HG02642 (cell line): ENCODE data around the gene PTGR3.

ENCODE experiments used
- ATAC-seq: cut with Tn5 transposase; IDR thresholded peaks from one replicate; pipeline ENCODE4 v1.9.1; 2021; ENCODE audit warnings: mild to moderate bottlenecking; ENCODE audit not compliant: unreplicated experiment, poor library complexity

PTGR3 gene

DNA sequence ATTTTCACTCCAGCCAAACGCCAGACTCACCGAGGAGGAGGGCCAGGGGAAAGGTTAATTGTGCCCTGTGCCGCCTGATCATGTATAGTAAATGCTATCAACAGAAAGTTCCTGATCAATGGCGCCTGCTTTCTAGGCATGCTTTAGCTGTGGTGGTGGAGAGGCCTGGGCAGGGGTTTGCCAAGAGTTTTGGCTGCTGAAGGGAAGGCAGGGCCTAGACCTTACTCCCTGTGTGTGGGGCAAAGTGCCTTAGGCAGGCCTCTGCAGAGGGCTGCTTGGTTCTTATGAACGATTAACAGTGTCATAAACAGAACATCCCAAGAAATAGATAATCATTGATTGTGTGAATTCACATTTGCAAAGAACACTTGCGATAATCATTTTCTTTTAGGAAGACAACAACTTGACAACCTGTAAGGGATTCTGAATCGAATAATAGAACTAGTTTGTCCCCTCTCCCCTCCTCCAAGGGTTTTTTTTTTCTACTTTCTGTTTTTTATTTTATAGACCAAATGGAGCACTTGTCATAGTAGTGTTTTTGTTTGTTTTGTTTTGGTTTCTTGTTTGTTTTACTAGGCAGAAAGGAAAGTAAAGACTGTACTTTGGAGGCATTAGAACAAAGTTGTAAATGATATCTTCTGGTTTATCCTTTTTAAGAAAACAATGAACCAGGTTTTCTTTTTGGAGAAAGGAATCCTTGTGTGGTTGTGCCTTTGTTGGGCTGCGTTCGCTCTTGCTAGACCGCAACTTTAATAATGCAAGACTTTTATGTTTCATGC is 8.2 kb upstream of the PTGR3 start:
- no peak for ATAC-seq

DNA sequence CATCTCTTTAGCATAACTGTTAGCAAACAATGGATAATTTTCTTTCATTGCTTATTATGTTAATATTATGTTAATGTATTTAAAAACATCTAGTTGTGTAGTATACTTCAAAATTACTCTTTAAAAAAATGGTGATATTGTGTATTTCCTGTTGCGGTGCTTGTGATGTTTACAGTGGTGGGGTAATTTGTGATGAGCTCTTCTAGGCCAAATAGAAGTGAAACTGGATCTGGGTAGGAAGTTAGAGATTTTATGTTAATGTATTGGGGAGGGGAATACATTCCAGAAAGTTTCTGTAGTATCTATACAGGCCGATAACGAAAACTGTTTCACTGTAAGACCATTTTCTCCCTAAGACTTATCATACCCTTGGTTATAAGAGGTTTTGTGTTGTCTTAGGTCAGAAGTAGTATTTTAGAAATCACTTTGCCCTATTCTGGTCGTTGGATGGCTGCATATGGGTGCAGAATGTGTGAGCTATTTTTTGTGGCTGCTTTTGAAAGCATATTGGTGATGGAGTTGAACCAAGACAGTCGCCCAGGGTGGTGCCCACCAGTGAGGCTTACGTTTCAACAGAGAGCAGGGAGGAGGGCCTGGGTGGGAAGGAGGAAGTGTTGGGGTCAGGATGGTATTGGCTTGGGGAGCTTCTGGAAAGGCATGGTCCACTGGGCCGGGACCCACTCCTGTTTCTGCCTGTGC is 7.4 kb upstream of the PTGR3 start:
- ATAC-seq: no peak

DNA sequence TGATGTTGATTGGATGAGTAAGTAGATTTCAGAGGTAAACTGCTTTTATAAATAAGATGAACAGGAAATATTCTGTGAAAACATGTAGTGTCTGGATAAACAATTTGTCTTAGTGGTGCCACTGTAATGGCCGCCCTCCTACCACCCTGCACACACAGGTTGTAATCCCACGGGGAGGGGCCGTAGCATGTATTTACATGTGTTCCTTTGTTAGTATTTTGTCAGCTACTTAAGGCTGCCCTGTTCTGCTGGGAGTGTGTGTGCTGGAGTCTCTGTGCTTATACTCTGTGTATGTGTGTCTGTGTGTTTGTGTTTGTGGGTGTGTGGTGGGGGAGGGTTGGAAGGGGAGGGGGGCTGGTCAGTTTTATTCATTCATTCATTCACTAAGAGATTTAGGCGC is 6.7 kb upstream of the PTGR3 start:
- ATAC-seq: no peak

DNA sequence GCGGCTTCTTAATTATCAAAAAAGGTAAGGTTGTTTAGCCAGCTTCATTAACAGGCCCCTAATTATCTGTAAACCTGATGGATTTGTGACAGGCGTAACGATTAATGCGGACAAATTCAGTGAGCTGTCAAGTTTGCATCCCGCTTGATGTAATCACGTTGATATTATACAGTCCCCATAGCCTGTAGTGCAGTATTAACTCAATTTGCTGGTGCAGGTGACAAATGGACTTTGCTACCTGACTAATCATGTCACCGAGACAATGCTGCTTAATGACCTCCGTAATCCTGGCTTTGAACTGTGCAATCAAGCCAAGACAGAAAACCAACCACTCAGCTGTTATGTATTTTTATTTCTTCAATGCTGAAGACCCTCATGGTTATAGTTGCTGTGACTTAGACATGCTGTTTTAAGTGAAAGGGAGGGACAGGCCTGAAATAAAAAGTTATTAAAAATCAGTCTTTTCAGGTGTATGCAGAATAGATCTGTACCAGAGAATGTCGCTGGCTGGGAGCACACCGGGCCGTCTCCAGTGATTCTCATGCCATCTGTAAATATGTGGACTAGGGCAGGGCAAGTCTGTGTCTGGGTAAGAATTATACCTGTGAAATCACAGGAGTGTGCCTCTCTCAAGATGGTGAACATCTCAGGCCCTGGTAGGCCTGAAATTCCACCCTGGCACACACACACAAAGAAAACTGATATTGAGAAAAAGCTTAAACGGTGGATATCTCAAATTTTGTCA is 6.0 kb upstream of the PTGR3 start:
- no peak for ATAC-seq

DNA sequence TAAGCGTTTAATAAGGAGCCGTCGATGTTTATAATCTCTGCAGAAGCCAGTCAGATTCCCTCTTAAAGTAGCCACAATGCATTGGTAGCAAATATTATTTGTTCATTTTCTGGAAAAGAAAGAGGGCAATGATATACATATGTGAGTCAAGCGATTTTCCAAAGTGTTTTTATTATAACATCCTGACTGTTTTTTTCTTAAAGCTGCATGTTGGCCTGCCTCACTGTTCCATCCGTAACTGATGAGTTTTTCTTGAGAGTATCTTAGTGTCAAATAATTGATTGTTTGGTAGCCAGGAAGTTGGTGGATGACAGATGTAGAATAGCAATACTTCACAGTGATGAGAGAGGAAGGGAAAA is 5.4 kb upstream of the PTGR3 start:
- no peak for ATAC-seq

DNA sequence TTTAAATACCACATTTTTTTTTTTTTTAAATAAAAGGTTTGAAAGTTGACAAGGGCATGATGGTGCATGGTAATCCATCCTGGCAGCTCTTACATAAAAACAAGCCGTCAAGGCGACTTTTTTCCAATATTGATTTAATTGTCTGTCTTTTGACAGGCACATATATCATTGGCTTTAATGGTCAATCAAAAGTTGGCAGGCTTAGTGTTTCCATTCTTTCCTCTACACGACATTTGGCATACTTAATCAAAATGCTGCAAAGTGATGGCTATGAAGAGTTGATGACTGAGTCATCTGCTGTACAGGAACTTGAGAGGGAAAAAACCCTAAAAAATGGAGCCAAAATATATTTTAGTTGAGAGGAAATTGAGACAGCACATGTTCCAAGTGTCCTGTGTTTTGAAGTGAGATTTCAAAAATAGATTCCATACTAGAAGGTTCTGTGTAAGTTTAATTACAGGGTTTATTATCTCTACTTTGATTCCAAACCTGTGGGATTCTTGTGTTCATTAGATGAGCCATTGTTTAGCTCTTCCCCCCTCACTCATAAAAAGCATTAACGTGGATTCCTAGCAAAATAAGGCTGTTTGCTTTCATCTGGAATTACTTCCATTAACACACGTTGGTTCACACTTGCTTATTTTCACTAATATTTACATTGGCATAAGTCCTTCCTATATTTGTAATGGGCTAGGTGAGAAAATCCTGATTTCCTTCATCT is 4.8 kb upstream of the PTGR3 start:
- no peak for ATAC-seq

DNA sequence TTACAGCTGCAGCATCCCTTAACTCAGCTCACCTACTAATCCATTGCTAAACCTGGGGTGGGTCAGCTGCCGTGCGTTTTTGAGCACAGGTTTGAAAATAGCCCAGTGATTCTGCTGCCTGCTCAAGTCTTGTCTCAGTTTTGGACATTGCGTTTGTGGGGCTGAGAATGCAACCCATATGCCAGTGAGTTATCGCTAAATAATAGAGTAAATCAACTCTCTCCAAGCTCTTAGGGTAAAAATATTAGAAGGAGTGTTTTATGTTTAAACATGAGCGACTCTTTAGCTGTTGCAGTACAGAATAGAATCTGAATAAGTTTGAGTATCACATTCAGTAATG is 3.8 kb upstream of the PTGR3 start:
- no peak for ATAC-seq

DNA sequence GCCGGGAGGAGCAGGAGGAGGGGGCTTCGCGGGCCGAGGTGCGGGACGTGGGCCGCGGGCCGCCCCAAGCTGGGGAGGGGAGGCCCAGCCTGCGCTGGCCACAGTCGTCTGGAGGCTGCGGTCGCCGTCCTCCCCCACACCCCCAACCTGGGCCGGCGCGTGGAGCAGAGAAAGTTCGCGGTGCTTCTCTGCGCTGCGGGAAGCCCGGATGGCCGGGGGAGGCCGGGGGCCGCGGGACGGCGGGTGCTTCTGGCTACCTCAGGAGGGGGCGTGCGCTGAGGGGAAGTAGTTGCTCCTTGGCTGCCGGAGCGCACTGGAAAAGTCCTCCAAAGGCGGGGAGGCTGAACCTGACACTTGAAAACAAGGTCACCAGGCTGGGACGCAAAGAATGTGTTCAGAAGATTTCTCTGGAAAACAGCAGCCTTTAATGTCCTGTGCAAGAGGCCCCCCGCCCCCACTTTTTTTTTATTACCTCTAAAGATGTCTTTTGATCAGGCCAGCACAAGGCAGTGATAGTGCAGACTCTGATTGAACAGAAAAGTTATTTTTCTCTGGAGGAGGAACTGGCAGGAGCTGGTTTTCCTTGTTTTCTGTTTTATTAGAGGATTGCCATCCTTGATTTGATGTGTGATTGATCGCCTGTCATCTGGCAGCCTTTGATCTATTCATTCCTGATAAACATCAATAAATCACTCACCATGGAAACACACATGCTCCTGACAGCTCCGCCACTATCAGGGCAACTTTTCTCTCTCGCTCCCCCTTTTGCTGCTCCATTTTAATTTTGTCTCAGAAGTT is 3.2 kb upstream of the PTGR3 start:
- no peak for ATAC-seq

DNA sequence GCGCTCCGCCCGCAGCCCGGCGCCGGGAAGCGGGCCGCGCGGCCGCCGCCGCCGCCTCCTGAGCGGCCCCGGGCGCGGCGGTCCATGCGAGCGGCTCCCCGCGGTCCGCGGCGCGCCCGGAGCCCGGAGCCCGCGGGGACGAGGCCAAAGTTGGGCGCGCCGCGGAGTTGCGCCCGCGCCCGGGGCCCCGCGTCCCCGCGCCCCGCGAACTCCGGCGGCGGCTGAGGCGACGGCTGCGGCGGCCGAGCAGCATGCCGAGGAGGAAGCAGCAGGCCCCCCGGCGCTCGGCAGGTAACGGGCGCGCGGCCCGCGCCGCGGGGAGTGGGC is 2.6 kb upstream of the PTGR3 start:
- no peak for ATAC-seq

DNA sequence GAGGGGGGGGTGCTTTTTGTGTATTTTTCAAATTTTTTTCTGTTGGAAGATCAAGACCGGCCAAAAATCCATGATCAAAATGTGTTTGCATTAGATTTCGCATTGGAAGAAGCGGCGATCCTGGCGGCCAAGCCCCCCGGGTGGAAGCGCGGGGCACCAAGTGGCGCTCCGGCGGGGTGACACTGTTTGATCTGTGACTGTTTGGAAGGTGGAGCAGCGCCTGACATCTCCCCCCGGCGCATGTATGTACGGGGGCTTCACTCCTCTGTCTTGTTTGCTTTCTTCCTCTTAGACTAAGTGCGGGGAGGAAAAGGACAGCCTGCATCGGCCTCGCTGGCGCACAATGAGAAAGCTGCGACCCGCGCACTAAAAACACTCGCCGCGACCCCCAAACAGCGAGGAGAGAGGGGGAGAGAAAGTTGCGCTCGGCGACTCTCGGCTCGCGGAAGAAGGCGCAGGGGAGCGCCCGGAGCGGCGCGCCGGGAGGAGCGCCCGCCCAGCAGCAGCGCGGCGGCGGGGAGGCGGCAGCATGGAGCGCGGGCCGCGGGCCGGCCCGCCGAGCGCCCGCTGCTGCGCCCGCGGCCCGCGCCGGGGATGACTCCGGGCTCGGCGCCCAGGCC is 2.2 kb upstream of the PTGR3 start:
- no peak for ATAC-seq

DNA sequence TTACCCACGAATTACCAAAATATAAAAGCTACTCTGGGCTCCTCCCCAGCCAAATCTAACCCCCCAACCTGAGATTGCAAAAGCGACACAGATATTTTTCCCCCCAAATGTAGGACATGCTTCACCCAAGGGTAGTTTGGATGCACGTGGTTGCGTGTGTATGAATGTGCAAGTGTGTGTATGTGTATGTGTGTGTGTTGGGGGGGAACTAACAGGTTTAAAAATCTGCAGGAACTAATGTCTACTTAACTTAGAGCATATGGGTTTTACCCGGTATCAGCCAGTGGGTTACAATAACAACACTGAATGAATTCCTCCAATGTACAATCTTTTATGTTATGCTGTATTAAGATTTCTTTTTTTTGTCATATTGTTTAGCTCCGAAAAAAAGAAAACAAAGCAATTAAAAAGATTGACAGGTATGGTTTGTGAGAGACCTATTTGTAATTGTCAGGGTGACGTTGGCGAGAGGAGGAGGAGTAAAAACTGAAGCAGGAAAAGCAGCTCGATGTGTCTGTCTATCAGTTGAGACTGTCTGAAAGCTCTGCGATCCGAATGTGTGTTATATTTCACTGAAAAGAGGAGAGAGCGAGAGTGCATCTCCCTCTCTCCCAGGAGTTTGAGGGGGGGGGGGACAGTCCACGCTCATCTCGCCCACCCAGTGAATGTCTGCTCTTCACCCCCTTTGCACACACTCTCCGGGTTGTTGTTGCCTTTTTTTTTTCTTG is 1.5 kb upstream of the PTGR3 start, which contains the start of gene TSHZ1:
Gene TSHZ1, plus strand, starts transcription at position 524 of the 728 bp plus-strand sequence. CDS start 1,080 bp downstream, outside the sequence.
- peak; percentile 30 for ATAC-seq

DNA sequence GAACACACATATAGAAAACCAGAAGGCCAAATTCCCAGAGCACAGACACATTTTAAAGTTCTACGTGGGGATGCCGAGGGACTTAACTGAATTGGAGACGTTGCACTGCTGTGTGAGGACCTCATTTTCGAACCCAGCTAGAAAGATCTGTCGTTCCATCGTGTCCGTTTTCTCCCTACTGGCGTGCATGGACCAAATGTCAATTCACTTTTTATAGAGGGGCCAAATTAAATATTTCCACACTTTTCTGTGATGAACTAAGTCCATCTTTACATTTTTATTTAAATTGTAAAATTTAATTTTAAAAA is 966 bp upstream of the PTGR3 start:
- ATAC-seq: no peak

DNA sequence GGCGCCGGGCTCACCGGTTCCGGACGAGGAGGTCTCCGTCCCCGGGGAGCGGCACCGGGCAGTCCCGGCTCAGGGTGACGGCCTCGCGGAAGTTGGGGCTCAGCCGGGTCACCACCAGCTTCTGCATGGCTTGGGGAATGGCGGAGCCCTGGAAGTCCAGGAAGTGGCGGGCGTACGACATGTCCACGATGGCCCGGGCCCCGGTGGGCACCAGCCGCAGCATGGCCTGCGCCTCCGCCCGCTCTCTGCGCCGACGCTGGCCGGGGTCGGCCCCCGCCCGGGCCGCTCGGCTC is 157 bp downstream of the PTGR3 start:
- peak; percentile 20 for ATAC-seq

DNA sequence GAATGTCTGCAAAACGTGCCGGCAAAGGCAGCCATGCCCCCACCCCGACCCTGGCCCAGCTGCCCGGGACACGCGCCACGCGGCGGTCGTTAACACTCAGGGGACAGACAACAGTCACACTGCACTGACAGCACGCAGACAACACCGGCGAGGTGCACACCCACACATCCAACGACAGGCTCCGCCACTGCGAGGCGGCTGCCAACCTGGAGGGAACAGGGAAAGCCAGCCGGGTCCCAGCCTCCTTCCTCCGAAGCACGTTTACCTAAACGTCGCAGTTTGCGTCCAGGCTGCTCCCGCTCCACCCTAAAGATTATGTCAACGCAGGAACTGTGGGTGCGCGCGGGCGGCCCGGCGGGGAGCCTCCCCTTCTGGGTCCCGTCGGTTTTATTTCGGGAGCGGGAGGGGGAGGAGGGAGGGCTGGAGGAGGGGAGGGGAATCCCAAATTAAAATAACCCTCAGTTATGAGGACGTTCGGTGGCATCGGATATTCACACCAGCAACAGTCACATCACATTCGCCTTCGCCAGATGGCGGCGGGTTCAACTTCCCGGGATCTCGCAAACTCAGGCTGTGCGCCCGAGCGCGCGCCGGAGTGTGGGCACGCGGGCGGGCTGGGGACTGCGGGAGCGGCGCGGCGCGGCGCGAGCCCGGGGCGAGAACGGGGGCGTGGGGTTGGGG is 644 bp downstream of the PTGR3 start:
- ATAC-seq: peak; percentile 10

DNA sequence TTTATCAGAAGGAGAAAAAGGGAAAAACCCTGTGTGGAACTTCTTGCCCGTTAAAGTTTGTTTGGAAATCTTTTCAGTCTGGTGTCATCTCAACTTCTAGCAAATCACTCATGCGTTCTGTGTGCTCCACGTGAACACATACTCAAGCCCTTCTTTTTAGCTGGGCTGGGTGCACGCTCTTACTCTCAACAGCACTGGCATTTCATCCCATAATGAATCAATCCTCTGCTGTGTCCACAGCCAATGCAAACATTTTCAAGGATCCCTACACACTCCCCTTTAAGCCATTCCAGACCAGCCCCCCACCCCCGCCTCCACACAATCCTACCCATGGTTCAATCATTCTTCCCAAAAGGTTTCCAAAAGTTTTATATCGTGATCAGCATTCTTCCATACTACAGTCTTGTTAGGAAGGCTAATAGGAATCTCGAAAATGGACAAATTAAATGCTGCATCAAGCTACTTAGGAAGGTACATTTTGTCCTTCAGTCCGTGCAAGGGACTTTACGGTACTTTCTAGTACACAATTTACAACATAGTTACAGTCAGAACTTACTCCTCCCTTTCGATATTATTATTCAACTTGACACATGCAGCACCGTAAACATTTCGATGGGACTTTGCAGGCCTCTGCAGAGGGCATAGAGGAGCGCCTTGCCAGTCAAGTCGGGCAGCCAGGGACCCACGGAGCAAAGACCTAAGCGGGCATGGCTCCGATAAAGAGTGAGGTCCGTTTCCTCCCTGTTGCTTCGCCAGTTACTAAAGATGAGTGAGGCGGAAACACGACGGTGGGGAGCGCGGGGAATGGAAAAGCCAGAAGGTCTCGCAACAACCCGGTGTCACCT is 1.4 kb downstream of the PTGR3 start:
- no peak for ATAC-seq

DNA sequence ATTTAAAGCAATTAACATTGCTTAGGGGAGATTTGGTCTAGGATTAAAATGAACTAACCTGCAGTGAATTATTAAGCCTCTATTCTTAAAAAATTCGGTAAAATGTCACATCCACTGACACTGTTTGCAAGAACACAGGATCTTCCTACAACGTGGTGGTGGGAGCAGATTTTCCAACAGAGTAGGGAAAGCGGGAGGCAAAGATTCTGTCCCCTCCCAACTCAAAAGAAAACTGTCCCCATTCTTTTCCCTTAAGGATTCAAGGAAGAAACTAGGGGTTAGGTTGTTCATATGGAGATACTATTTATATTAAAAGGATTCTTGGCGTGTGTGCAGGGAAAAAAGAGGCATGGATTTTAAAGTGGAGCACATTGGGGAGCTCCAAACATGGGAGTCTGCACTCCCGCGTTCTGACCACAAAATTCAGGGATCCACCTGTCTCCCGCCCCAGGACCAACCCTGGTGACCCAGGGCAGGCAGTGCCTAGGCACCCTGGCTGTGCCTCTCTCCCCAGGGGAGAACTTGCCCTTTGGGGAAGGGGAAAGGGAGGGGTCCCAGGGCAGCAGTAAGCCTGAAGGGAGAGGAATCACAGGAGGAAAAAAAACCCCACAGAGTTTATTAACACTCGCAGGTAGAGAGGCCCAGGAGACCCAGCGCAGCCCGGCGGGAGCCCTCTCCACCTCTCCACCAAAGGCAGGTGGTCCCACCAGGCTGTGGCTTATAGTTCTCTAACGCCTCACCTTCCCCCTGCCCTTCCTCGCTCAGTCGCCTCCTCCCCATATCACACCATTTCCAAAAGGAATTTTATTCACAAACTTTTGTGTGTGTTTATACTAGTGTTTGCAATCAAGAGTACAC is 2.3 kb downstream of the PTGR3 start:
- ATAC-seq: no peak

DNA sequence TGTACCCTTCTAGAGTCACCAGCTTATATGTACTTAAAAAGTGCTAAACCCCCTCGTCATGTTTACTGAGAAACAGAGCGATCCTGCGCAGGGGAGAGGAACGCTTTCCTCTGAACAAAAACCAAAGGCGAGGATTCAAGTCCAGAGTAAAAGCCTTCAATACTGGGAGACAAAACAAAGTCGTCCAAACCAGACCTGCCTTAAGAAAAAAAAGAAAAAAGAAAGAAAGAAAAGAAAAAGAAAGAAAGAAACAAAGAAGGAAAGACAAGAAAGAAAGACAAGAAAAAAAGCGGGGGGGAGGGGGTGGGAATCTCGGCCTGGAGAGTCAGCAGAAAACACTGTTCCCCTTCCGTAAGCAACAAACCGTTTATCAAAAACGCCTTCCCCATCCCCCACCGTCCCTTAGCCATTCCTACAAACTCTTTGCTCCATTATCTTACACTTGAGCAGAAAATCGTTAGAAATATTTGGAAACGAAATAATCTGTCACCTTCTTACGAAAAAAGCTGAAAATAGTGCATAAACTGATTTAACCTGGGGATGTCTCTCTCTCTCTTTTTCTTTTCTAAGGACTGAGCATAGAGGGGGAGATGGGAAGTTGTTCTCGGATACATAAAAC is 3.3 kb downstream of the PTGR3 start:
- no peak for ATAC-seq
